Skeletal muscle satellite cell (primary cell): ENCODE results near the gene OCIAD2.
"Not testable (repeated sequence)": the region's sequence is repeated elsewhere in the genome, so short reads cannot be mapped to it uniquely, and the experiment has no call there.

Experiments used
- H3K27me3 ChIP-seq: 2 replicates; pipeline ENCODE4 v1.7.0; 2013; ENCODE audit warnings: low read length; ENCODE audit not compliant: control insufficient read depth, insufficient read depth
- H3K36me3 ChIP-seq: 2 replicates; pipeline ENCODE4 v1.7.0; 2013; ENCODE audit warnings: mild to moderate bottlenecking, control low read depth, low read length; ENCODE audit not compliant: insufficient read depth
- H3K4me1 ChIP-seq: 2 replicates; pipeline ENCODE4 v1.7.0; 2013; ENCODE audit warnings: low read length; ENCODE audit not compliant: control insufficient read depth, insufficient read depth
- H3K4me2 ChIP-seq: 2 replicates; pipeline ENCODE4 v1.7.0; 2013; ENCODE audit warnings: mild to moderate bottlenecking, low read length
- H3K4me3 ChIP-seq: 2 replicates; pipeline ENCODE4 v1.7.0; 2013; ENCODE audit warnings: low read length
- H3K9ac ChIP-seq: 2 replicates; pipeline ENCODE4 v1.7.0; 2013; ENCODE audit warnings: mild to moderate bottlenecking, low read depth, low read length, moderate library complexity
- H3K9me3 ChIP-seq: replicated peaks from 2 replicates; pipeline ENCODE4 v1.7.0; 2013; ENCODE audit warnings: mild to moderate bottlenecking, control low read depth, low read length

OCIAD2 gene

DNA sequence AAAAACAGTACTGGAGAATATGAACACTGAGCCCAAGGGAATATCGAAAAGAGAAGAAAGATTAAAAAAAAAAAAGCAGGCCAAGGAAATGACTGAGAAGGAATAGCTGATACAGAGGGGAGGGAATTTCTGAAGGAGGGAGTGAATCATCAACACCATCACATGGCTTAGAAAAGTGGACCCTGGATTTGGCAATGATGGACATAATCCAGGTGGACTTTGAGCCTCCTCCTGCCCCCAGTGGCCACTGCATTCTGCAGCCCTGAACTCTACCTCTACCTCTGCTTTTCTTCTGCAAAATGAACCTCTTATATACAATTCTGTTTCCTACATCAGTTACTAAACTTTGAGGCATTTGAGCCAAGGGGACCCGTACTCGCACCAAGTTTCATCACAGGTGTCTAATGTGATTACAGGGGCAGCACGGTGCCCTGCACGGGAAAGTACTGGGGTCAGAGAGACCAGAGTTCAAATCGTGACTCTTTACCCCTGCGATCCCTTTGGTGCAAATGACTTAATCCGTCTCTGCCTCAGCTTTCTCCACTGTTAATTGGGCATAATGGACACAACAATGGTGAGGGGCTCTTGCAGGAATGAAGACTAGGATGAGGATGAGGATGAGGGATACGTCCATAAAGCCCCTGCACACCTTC, 1.1 kb downstream of the OCIAD2 start:
- H3K4me2 ChIP-seq = peak overlapping the region; percentile 79
- no peaks in the 10 kb centered on the region for H3K9me3 ChIP-seq
- no peaks in the 10 kb centered on the region for H3K36me3 ChIP-seq
- H3K9ac ChIP-seq = no peak overlapping the region
- peak overlapping the region; percentile 67 for H3K4me3 ChIP-seq
- no peaks in the 10 kb centered on the region for H3K27me3 ChIP-seq
- peaks cover 34% of the 10 kb centered on the region for H3K4me1 ChIP-seq

DNA sequence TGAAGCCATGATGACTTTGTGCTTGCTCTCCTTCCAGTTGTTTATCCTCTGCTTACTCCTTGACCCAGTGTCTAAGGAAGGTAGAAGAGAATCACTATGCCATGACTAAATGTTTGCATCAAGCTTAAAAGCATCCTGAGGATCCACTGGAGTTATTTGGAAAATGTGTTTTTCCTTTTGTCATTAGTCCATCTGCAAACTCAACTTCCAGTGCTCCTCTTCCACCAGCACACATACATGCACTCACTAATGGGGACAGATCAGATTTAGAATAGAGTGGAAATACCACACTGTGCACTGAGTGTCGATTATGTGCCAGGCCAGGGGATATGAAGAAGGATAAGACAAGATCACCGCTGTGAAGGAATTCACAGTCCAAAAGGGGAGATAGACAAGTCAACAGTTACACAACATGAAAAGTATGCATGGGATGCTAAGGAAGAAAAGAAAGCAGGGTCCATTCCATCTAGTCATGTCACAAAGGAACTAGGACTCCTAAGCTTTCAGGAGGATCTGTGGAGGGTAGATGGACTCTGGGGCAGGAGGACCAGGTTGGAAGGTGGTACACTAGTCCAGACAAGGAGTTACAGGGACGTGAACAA, 1.9 kb downstream of the OCIAD2 start:
- Histone ChIP-seq H3K9ac (no peak overlapping the region), H3K36me3 (no peaks in the 10 kb centered on the region), H3K9me3 (no peaks in the 10 kb centered on the region), H3K27me3 (no peaks in the 10 kb centered on the region), H3K4me1 (peaks cover 31% of the 10 kb centered on the region), H3K4me3 (no peak overlapping the region), H3K4me2 (no peak overlapping the region)

DNA sequence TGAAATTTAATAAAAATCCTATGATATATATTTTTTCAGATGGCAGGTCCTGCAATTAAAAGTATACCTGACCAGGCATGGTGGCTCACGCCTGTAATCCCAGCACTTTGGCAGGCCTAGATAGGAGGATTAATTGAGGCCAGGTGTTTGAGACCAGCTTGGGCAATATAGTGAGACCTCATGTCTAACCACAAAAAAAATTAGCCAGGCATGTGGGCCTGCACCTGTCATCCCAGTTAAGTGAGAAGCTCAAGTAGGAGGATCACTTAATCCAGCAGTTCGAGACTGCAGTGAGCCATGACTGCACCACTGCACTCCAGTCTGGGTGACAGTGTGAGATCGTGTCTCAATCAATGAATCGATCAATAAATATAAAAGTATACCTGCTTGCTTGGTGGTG, 2.5 kb downstream of the OCIAD2 start:
- H3K4me3 ChIP-seq = no peak overlapping the region
- no peaks in the 10 kb centered on the region for H3K36me3 ChIP-seq
- no peaks in the 10 kb centered on the region for H3K9me3 ChIP-seq
- H3K9ac ChIP-seq = no peak overlapping the region
- H3K4me1 ChIP-seq = peaks cover 32% of the 10 kb centered on the region
- no peak overlapping the region for H3K4me2 ChIP-seq
- H3K27me3 ChIP-seq = no peaks in the 10 kb centered on the region

- no peaks in the 10 kb centered on the region for H3K27me3 ChIP-seq
- H3K9me3 ChIP-seq = no peaks in the 10 kb centered on the region
- no peak overlapping the region for H3K9ac ChIP-seq
- H3K4me1 ChIP-seq = peaks cover 32% of the 10 kb centered on the region
- H3K36me3 ChIP-seq = no peaks in the 10 kb centered on the region
- H3K4me2 ChIP-seq = no peak overlapping the region
- H3K4me3 ChIP-seq = no peak overlapping the region
These were observed 4.3 kb downstream of the OCIAD2 start for GRCh38 chr4:48902266-48902665.

DNA sequence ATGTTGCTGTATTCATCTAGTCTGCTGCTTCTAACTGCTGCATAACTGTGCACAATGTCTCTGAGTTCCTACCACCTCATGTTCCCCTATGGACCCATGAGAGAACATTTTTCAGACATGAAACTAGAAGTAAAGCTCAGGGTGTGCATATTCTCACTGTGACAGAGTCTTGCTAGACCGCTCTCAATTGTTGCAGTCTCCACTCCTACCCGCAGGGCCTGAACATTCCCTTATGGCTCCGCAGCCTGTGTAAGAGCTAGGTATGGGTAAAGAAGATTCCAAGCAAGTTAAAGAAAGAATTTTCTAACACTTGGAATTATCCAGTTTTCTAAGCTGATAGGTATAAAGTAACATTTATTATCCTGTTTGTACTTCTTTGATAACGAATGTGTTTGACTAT, 5.4 kb downstream of the OCIAD2 start:
- Histone ChIP-seq H3K4me2 (no peak overlapping the region), H3K4me1 (peaks cover 25% of the 10 kb centered on the region), H3K36me3 (no peaks in the 10 kb centered on the region), H3K9me3 (no peaks in the 10 kb centered on the region), H3K9ac (no peak overlapping the region), H3K27me3 (no peaks in the 10 kb centered on the region), H3K4me3 (no peak overlapping the region)

GRCh38 chr4:48899950-48900349, 6.6 kb downstream of the OCIAD2 start:
- no peak overlapping the region for H3K4me2 ChIP-seq
- peaks cover 13% of the 10 kb centered on the region for H3K4me1 ChIP-seq
- no peaks in the 10 kb centered on the region for H3K27me3 ChIP-seq
- no peaks in the 10 kb centered on the region for H3K36me3 ChIP-seq
- H3K4me3 ChIP-seq = no peak overlapping the region
- no peaks in the 10 kb centered on the region for H3K9me3 ChIP-seq
- H3K9ac ChIP-seq = no peak overlapping the region

DNA sequence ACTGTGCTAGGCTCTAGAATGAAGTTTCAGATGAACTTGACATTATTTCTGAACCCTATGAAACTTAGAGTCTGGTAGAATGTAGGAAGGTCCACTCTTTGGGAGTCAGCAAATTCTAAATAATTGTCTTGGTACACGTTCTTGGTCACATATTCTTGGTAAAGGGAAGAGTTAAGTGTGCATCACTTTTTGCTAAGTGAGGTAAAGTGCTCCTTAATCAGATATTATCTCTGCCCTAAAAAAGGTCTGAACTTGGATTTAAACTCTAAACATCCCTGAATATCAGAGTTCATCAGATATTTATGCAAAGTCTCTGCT, 7.2 kb downstream of the OCIAD2 start:
- Histone ChIP-seq H3K4me3 (no peak overlapping the region), H3K36me3 (no peaks in the 10 kb centered on the region), H3K27me3 (no peaks in the 10 kb centered on the region), H3K4me2 (no peak overlapping the region), H3K9ac (no peak overlapping the region), H3K9me3 (no peaks in the 10 kb centered on the region), H3K4me1 (peaks cover 8% of the 10 kb centered on the region)

GRCh38 chr4:48898733-48899431, 7.7 kb downstream of the OCIAD2 start:
- Histone ChIP-seq H3K9me3 (no peaks in the 10 kb centered on the region), H3K4me2 (no peak overlapping the region), H3K27me3 (no peaks in the 10 kb centered on the region), H3K9ac (no peak overlapping the region), H3K4me1 (peaks cover 8% of the 10 kb centered on the region), H3K36me3 (no peaks in the 10 kb centered on the region), H3K4me3 (no peak overlapping the region)

DNA sequence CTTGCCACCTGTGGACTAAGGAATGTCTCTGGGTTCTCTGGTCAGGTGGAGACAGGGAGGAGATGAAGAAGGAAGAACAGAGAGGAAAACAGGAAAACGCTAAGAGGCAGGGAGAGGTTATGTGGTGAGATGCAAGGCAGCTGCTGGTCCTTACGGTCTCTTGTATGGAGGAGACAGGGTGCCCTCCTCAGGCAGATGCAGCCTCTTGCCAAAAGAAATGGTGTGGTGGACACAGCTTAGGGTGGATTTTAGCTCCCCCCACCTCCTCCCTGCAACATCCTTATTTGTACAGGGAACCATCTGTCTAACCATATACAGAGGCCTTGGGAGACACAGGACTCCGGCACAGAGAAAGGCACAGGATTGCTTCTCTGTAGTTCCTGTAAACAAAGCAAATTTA, 9.7 kb downstream of the OCIAD2 start:
- Histone ChIP-seq H3K27me3 (no peaks in the 10 kb centered on the region), H3K9me3 (no peaks in the 10 kb centered on the region), H3K4me1 (peaks cover 8% of the 10 kb centered on the region), H3K9ac (no peak overlapping the region), H3K4me3 (no peak overlapping the region), H3K36me3 (no peaks in the 10 kb centered on the region), H3K4me2 (no peak overlapping the region)

GRCh38 chr4:48891028-48891619, 15.4 kb downstream of the OCIAD2 start:
- Histone ChIP-seq H3K27me3 (no peaks in the 10 kb centered on the region), H3K4me2 (no peak overlapping the region), H3K9me3 (no peaks in the 10 kb centered on the region), H3K9ac (no peak overlapping the region), H3K36me3 (no peaks in the 10 kb centered on the region), H3K4me1 (no peaks in the 10 kb centered on the region), H3K4me3 (no peak overlapping the region)

DNA sequence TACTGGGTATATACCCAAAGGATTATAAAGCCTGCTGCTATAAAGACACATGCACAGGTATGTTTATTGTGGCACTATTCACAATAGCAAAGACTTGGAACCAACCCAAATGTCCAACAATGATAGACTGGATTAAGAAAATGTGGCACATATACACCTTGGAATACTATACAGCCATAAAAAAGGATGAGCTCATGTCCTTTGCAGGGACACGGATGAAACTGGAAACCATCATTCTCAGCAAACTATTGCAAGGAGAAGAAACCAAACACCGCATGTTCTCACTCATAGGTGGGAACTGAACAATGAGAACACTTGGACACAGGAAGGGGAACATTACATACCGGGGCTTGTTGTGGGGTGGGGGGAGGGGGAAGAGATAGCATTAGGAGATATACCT, 16.8 kb downstream of the OCIAD2 start:
- not testable (repeated sequence) for H3K36me3 ChIP-seq, H3K9ac ChIP-seq, H3K27me3 ChIP-seq, H3K4me3 ChIP-seq, H3K4me1 ChIP-seq, H3K9me3 ChIP-seq, H3K4me2 ChIP-seq

- not testable (repeated sequence) for H3K9me3 ChIP-seq, H3K9ac ChIP-seq, H3K4me2 ChIP-seq, H3K36me3 ChIP-seq, H3K4me1 ChIP-seq, H3K4me3 ChIP-seq, H3K27me3 ChIP-seq
These were observed 24.9 kb downstream of the OCIAD2 start for GRCh38 chr4:48881646-48882045.
